ENCODE measurements around the gene MEI1. TPM values are rescaled to one million over a fixed set of nuclear protein-coding genes. Genes with fewer than 3 reads are reported as not detected.

MEI1 gene
- total RNA-seq, 1 donor, result 0.36 TPM

DNA sequence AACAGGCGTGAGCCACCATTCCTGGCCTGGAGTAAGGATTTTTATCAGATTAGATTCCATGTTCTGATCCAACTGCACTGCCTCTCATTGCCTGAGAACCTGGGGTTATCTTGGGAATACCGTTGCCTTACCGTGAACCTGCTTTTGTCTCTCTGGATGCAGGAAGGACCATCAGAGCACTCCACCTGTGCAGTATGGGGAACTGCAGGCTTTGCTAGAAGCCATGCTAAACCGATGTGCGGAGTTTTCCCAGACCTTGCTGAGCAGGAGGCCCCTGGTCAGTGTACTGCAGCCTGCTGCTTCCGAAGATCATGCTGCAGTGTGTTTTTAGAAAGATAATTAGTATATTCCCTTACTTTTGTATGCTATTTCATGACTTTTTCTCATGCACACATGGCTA lies 43.6 kb downstream of the MEI1 start:
- Histone ChIP-seq H4K20me1 (ENCODE audit: insufficient read depth, low read length) (no peaks in the 10 kb centered on the region), H3K9me3 (ENCODE audit: low read depth, low read length) (no peaks in the 10 kb centered on the region), H3K4me2 (ENCODE audit: insufficient read depth, low read length) (no peak overlapping the region), H3K4me3 (ENCODE audit: insufficient read depth, low read length) (no peak overlapping the region), H3K4me1 (ENCODE audit: insufficient read depth, low read length) (no peaks in the 10 kb centered on the region), H3K27ac (ENCODE audit: low read depth, low read length) (no peak overlapping the region), H3K36me3 (ENCODE audit: insufficient read depth, low read length) (no peaks in the 10 kb centered on the region), H3K27me3 (ENCODE audit: insufficient read depth, low read length) (peaks cover 26% of the 10 kb centered on the region), H3K79me2 (ENCODE audit: insufficient read depth, low read length) (no peaks in the 10 kb centered on the region), H2AFZ (ENCODE audit: low read length) (no peak overlapping the region)
- no peak for DNase-seq (ENCODE audit: insufficient read length, low spot score, missing footprints)
- TF ChIP-seq, protein P1, sequence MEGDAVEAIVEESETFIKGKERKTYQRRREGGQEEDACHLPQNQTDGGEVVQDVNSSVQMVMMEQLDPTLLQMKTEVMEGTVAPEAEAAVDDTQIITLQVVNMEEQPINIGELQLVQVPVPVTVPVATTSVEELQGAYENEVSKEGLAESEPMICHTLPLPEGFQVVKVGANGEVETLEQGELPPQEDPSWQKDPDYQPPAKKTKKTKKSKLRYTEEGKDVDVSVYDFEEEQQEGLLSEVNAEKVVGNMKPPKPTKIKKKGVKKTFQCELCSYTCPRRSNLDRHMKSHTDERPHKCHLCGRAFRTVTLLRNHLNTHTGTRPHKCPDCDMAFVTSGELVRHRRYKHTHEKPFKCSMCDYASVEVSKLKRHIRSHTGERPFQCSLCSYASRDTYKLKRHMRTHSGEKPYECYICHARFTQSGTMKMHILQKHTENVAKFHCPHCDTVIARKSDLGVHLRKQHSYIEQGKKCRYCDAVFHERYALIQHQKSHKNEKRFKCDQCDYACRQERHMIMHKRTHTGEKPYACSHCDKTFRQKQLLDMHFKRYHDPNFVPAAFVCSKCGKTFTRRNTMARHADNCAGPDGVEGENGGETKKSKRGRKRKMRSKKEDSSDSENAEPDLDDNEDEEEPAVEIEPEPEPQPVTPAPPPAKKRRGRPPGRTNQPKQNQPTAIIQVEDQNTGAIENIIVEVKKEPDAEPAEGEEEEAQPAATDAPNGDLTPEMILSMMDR (IDR thresholded peaks at IDR 0.05; ENCODE audit: extremely low read depth, low read depth, low read length), result no peak

DNA sequence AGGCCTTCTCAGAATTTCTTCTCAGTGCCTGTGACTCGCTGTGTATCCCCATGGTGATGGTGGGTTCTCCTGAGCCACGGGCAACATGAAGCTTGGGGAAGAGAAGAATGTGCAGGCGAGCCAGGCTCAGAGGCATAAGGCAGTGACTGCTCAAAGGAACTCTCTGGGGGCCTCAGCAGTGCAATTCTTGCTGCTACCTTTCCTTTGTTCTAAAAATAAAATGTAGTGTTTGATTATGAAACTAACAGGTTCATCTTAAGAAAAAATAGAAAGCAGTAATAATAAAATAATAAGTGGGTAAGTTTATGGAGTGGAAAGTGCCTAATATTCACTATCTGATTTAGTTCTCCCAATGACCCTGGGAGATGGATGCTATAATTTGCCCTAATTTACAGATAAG lies 46.7 kb downstream of the MEI1 start:
- H3K4me1 ChIP-seq (ENCODE audit: insufficient read depth, low read length), result no peaks in the 10 kb centered on the region
- H3K4me3 ChIP-seq (ENCODE audit: insufficient read depth, low read length), result no peak overlapping the region
- no peak for DNase-seq (ENCODE audit: insufficient read length, low spot score, missing footprints)
- H2AFZ ChIP-seq (ENCODE audit: low read length), result no peak overlapping the region
- H3K27me3 ChIP-seq (ENCODE audit: insufficient read depth, low read length), result peaks cover 39% of the 10 kb centered on the region
- H4K20me1 ChIP-seq (ENCODE audit: insufficient read depth, low read length), result no peaks in the 10 kb centered on the region
- no peak overlapping the region for H3K27ac ChIP-seq (ENCODE audit: low read depth, low read length)
- H3K79me2 ChIP-seq (ENCODE audit: insufficient read depth, low read length), result no peaks in the 10 kb centered on the region
- TF ChIP-seq, protein P1 (IDR thresholded peaks at IDR 0.05; ENCODE audit: extremely low read depth, low read depth, low read length), result no peak
- no peak overlapping the region for H3K4me2 ChIP-seq (ENCODE audit: insufficient read depth, low read length)
- H3K36me3 ChIP-seq (ENCODE audit: insufficient read depth, low read length), result no peaks in the 10 kb centered on the region
- H3K9me3 ChIP-seq (ENCODE audit: low read depth, low read length), result no peaks in the 10 kb centered on the region

DNA sequence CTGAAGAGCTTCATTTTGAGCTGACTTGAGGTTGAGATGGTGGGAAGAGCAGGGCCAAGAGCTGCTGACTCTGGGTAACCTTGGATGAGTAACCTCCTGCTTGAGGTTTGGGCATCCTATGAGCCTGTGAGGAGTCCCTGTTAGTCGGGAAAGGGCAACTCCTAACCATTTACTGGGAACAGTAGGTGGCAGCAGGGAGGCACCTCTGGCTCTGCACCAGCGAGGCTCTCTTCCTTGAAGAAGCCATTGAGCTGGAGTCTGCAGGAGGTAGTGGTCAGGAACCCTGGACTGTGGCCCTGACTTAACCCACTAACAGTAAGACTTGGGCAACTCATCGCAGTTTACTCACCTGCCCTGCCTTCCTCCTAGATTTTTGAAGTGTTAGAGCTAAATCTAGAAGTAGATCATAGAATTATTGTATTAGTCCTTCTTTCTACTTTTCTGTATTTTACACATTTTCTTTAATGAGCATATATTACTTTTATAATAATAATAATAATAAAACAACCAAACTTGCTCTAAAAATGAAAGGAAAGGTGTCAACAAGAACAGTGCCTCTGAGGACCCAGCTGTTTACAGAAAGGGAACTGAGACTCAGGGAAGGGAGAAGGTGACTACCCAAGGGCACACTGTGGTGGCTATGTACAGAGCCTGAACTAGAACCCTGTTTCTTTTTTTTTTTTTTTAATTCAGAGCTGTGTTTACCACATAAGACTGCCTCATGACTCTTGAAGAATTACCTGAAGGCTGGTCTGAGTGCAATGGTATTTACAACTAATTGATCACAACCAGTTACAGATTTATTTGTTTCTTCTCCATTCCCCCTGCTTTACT lies 47.5 kb downstream of the MEI1 start:
- H3K4me1 ChIP-seq (ENCODE audit: insufficient read depth, low read length), result no peaks in the 10 kb centered on the region

More for the DNA sequence above, 47.5 kb downstream of the MEI1 start:
- Histone ChIP-seq H4K20me1 (ENCODE audit: insufficient read depth, low read length) (no peaks in the 10 kb centered on the region), H3K36me3 (ENCODE audit: insufficient read depth, low read length) (no peaks in the 10 kb centered on the region), H3K79me2 (ENCODE audit: insufficient read depth, low read length) (no peaks in the 10 kb centered on the region), H3K27me3 (ENCODE audit: insufficient read depth, low read length) (peaks cover 39% of the 10 kb centered on the region), H3K27ac (ENCODE audit: low read depth, low read length) (no peak overlapping the region), H3K4me2 (ENCODE audit: insufficient read depth, low read length) (no peak overlapping the region), H3K9me3 (ENCODE audit: low read depth, low read length) (no peaks in the 10 kb centered on the region), H3K4me3 (ENCODE audit: insufficient read depth, low read length) (no peak overlapping the region), H2AFZ (ENCODE audit: low read length) (no peak overlapping the region)
- DNase-seq (ENCODE audit: insufficient read length, low spot score, missing footprints), result peak; percentile 95
- TF ChIP-seq, protein P1 (IDR thresholded peaks at IDR 0.05; ENCODE audit: extremely low read depth, low read depth, low read length), result peak; percentile 79

Data from osteoblast (primary cell).